GM18873 (cell line): ENCODE measurements around the gene EFEMP1.
"Not testable (repeated sequence)": the region's sequence is repeated elsewhere in the genome, so short reads cannot be mapped to it uniquely, and the experiment has no call there.

Experiments
- ATAC-seq: cut with Tn5 transposase; IDR thresholded peaks from one replicate; pipeline ENCODE4 v1.9.1; 2021; ENCODE audit warnings: mild to moderate bottlenecking, moderate library complexity, moderate number of reproducible peaks; ENCODE audit not compliant: unreplicated experiment, low FRiP score

Gene EFEMP1

DNA sequence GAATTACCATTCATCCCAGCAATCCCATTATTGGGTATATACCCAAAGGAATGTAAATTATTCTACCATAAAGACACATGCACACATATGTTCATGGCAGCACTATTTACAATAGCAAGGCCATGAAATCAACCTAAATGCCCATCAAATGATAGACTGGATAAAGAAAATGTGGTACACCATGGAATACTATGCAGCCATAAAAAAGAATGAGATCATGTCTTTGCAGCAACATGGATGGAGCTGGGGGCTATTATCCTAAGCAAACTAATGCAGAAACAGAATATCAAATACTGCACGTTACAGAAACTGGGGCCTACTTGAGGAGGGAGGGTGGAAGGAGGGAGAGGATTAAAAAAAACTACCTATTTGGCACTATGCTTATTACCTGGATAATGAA lies 85.5 kb downstream of the EFEMP1 start:
- ATAC-seq = not testable (repeated sequence)

DNA sequence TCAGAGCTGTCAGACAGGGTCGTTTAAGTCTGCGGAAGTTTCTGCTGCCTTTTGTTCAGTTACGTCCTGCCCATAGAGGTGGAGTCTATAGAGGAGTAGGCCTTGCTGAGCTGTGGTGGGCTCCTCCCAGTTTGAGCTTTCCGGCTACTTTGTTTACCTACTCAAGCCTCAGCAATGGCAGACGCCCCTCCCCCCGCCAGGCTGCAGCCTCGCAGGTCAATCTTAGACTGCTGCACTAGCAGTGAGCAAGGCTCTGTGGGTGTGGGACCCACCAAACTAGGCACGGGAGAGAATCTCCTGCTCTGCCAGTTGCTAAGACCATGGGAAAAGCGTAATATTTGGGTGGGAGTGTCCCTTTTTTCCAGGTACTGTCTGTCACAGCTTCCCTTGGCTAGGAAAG lies 86.5 kb downstream of the EFEMP1 start:
- no peak for ATAC-seq

DNA sequence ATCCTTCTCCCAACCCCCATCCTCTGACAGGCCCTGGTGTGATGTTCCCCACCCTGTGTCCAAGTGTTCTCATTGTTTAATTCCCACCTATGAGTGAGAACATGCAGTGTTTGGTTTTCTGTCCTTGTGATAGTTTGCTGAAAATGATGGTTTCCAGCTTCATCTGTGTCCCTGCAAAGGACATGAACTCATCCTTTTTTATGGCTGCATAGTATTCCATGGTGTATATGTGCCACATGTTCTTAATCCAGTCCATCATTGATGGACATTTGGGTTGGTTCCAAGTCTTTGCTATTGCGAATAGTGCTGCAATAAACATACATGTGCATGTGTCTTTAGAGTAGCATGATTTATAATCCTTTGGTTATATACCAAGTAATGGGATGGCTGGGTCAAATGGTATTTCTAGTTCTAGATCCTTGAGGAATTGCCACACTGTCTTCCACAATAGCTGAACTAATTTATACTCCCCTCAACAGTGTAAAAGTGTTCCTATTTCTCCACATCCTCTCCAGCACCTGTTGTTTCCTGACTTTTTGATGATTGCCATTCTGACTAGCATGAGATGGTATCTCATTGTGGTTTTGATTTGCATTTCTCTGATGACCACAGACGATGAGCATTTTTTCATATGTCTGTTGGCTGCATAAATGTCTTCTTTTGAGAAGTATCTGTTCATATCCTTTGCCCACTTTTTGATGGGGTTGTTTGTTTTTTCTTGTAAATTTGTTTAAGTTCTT lies 91.7 kb downstream of the EFEMP1 start:
- not testable (repeated sequence) for ATAC-seq

DNA sequence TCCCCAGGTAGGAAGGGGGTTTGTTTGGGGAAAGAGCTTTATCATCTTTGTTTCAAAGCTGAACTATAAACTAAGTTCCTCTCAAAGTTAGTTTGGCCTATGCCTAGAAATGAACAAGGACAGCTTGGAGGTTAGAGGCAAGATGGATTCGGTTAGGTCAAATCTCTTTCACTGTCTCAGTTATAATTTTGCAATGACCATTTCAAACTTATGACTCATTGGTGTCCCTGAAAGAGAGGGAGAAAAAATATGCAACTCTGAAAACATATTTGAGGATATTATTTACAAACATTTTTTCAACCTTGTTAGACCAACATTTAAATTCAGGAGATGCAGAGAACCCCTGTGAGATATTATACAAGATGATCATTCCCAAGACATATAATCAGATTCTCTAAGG lies 95.7 kb downstream of the EFEMP1 start:
- ATAC-seq = no peak

DNA sequence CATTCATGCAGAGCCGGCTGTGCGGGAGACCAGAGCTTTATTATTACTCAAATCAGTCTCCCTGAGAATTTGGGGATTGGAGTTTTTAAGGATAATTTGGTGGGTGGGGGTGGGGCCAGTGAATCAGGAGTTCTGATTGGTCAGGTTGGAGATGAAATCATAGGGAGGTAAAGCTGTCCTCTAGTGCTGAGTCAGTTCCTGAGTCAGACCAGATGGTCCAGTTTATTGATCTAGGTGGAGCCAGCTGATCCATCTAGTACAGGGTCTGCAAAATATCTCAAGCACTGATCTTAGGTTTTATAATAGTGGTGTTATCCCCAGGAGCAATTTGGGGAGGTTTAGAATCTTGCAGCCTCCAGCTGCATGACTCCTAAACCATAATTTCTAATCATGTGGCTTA lies 96.2 kb downstream of the EFEMP1 start:
- not testable (repeated sequence) for ATAC-seq

DNA sequence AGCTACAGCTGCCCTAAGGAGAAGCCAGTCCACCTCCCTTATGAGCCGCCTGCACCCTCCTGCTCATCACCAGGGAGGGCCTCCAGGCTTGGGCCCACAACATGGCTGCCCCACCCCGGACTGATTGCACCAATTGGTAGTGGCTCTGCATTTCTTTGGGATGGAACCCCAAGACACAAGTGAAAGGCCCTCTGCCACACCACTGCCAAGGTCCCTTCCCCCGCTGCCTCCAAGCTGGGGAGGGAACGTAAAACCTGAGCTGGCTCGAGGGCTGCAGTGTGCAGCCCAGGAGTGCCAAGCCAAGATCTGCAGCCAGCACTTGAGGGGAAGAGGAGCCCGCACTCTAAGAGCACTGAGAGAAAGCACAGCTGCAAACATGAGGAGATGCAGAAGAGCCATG lies 97.3 kb downstream of the EFEMP1 start:
- no peak for ATAC-seq

DNA sequence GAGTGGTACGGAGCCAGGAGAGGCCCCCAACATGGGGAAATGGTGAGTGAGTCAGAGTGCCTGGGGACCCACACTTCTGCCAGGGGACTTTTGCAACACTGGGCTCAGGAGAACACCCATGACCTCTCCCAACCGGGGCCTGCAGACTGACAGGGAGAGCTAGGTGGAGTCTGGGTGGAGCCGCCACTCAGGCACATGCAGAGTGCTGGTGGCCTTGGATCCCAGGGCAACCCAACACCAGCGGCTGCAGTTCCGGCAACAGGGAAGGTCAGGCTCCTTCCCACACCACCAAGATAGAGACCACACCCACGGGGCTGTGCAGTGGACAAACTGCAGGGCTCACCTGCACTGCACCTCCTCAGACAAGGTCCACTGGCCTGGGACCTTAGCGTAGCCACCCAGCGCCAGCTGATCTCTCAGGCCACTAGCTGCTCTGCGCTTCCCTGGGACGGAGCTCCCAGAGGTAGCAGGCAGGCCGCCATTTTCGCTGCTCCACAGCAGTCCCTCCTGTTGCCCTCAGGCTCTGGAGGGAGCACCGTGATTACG lies 99.0 kb downstream of the EFEMP1 start:
- ATAC-seq = no peak
